HPDE6-E6E7 (cell line): Measurements from ENCODE around the gene BRWD1.

Source experiments
- DNase-seq: peaks from one replicate; pipeline ENCODE4 v3.0.0; 2011; ENCODE audit warnings: missing footprints; ENCODE audit errors: extremely low spot score

Gene BRWD1

DNA sequence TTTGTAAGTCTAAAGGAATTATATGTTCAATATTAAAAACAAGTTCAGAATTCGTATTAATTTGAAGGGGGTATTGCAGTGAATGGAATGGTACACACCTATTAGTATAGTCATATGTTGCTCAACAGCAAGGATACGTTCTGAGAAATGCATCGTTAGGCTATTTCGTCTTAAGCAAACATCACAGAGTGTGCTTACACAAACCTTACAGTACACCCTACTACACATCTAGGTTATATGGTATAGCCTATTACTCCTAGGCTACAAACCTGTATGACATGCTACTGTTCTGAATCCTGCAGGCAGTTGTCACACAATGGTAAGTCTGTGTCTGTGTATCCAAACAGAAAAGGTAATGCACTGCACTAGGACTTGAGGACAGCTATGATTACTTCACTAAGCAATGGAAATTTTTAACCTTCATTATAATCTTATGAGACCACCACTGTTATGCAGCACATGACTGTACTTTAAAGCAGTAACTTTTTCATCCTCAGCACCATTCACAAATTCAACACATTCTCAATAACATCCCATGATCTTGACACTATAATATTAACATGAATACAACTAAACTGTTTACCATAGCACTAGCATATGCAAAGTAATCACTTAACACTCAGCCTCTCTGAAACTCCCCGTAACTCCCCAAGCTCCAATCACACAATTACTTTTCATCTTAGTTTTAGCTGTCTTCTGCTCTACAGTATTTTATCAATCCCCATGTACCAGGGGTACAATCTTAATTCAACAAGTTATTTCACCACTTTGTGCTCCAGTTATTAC is 115.8 kb downstream of the BRWD1 start:
- no peak for DNase-seq

DNA sequence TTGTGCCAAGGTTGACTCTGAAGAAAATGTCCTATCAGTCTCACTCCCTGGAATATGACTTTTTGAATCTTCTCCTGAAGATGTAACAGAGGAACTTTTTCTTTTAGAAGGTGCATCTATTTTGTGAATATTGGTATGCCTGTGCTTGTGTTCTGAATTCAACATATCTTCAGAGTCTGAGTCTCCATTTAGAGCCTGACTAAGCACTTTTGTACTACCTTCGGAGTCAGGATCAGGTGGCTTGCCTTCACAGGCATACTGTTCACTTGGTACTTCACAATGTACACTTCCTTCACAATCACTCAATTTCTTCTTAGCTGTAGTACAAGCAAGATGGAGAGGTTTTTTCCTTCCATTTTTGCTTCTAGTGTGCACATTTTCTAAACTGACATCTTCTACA is 116.6 kb downstream of the BRWD1 start:
- no peak for DNase-seq

DNA sequence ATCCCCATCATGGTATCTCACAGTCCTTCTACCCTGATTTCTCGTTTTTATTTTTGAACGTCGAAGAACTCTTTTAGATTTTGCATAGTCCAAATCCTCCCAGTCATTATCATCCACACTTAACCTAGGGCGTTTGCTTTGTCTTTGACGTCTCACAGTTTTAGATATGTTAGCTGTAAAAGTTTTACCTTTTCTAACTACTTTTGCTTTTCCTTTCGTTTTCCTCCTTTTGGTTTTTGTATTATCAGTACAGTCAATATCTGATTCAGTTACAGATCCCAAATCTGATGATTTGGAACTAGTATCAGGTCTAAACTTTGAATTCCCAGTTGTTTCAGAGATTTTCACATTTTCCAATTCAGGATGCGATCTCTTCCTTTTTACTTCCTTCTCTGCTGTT is 117.1 kb downstream of the BRWD1 start:
- DNase-seq = no peak

DNA sequence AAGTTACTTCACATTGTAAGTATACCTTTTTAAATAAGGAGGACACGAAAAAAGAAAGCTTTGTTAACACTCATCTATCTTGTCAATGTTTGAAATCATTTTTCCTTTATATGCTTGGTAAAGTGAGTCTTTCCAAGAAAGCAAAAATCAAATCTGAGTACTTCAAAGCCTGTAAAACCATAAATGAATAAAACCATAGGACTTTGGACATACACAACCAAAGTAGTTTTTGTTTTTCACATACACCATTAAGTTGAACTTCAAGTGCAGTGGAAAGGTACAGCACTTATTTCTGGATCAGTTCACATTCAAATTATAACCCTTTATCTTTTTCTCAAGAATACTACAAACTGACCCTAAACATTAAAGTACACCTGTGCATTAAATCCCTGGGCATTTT is 120.1 kb downstream of the BRWD1 start:
- no peak for DNase-seq

DNA sequence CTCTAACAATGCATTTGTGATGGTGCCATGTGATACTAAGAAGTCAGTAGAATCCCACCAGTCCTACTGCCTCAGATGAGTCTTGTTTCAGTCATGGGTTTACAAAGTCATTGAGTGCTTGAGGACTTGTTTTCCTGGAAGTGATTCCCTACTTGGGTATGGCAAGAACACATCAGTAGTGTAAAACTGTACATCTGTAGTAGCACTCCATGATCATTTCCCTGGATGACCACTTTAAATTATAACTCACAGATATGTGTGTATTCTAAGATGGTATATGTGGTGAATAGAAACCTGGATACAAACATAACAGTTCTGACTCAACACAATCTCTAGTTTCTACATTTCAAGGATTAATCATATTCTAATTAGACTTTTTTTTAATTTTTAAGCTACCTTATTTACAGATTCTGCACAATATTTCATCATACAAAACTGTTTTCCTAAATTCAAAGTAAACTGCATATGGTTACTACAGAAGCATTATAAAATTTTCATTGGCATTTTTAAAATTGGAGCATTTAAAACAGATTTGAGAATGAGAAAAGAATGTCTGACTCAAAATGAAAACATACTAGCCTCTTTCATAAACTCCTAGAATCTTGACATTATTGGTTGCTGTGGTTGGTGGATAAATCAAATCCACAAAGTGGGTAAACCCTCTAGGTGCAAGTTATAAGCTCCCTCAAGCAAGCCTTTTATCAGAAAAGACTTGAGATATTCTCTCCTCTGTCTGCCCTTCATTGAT is 123.4 kb downstream of the BRWD1 start:
- no peak for DNase-seq

- no peak for DNase-seq
Measured at GRCh38 chr21:39188521-39189139, 124.8 kb downstream of the BRWD1 start.

DNA sequence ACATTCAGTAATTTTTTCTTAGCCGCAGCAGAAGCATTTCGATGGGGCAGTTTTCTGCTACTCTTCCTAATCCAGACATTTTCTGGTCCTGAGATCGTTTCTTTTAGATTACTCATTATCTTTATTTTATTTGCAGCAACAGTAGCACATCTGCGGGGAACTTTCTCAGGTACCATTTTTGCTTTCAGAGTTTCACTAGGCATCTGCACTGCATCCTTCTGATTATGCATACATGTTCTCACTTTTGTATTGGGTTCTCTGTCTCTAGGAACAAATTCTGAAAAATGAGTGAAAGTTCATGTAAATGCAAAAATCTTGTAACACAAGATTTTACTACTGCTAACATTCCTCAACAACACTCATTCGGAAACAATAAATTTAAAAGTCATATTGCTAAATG is 126.3 kb downstream of the BRWD1 start:
- DNase-seq = no peak

GRCh38 chr21:39186676-39187075 is 126.8 kb downstream of the BRWD1 start:
- no peak for DNase-seq

DNA sequence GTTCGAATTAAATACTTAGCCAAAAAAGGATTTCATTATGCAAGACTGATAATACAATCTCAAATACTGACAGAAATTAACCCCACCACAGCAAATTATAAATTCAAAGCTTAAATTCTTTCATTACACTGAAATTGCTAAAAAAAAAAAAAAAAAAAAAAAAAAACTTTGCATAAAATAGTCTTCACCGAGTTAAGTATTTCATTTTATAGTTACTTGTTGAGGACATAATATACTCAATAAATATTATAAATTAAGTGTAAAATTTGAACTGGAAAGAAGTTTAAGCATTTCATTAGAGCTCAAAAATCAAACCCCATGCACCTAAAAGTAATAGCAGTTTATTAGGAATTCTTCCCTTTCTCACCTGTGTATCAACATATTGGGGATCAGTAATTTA is 128.3 kb downstream of the BRWD1 start:
- no peak for DNase-seq

DNA sequence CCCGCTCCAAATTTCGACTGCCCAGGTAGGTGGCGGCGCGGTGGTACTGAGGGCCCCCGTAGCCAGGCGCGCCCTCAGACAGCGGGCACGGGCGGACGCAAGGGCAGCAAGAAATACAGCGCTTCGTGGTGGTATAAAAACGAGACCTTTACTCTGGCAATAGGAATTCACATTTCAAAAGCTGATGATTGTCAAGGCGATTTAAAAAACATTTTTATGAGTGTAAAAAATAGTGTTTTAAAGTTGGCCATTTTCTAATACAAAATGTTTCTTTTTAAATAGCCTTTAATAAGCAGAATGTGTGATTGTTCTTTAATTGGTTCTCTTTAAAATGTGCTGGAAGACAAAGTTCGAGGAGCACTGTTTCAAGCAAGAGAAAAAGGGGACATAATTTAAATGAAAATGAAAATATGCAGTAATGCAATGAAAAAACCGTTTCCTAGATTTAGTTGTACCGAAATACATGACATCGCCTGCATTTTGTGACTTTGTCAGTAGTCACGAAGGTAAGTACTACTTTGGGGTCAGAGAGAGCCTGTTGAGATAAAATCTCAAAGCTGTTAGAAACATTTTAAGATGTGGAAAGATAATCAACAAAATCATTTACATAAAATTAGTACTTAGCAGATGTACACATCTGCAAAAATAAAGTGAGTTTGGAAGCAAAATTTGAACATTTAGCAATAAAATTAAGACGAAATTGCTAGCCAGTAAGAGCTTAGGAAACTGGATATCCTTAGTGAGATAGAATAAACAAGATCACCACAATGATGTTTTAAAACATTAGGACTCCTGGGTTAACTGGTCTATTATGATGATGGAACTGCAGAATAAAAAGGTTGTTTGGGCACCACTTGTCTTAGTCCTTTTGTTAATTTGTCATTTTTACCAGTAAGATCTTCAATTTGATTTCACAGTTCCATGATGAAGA is 129.1 kb downstream of the BRWD1 start:
- no peak for DNase-seq

GRCh38 chr21:39183272-39184049 is 130.0 kb downstream of the BRWD1 start, which contains the start of gene PSMG1:
Gene PSMG1, minus strand, starts transcription at chr21:39183451. Its CDS starts 66 bp downstream, at chr21:39183385.
- DNase-seq = peak; percentile 47

DNA sequence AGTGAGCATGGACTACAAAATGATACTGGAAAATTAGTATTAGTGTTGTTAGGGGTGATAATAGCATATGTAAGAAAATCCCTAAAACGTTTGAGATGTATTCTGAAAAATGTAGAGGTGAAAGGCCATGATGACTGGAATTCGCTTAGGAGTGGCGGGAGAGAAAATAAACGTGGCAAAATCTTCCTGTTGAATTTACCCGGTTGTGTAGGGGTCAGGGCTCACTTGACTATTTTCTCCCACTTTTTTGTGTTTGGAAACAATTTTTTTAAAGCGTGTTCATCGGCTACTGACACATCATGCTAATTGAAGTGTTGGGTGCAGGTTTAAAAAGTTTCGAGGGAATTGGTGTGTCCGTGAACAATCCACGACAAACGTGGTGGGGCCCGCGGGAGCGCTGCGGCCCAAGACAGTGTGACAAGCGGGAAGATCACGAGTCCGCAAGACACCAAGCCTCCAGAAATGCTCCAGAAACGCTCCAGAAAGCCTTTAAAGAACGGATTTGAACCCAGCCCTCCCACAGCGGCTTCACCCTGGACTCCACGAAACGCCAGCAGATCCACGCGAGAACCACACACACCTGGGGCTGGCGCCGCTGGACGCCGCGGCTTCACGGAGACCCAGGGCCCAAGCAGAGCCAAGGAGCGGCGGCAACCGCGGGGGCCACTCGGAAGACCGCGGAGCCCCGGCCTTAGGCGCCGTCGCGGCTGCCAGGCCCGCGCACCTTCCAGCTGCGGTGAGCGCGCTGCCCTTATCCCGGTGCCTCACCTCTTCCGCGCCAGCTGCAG is 130.8 kb downstream of the BRWD1 start:
- DNase-seq = peak; percentile 39

DNA sequence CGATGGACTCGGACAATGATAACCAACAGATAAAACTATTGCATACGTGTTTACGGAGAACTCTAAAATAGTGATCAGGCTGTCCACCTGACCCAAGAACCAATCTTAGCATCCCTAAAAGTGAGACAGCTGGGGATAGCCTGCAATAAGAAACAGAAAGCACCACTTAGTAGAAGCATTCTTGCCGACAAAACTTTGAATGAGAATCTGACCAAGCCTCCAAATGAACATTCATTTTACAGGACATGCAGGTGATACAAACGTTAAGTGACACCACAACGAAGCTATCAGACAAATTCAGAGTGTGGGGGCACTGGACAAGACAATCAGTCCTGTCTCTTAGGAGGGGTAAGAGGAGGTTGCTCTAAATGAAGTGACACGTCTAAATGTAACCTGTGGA is 131.4 kb downstream of the BRWD1 start:
- DNase-seq = no peak

- no peak for DNase-seq
Measured at GRCh38 chr21:39181205-39181818, 132.1 kb downstream of the BRWD1 start.

DNA sequence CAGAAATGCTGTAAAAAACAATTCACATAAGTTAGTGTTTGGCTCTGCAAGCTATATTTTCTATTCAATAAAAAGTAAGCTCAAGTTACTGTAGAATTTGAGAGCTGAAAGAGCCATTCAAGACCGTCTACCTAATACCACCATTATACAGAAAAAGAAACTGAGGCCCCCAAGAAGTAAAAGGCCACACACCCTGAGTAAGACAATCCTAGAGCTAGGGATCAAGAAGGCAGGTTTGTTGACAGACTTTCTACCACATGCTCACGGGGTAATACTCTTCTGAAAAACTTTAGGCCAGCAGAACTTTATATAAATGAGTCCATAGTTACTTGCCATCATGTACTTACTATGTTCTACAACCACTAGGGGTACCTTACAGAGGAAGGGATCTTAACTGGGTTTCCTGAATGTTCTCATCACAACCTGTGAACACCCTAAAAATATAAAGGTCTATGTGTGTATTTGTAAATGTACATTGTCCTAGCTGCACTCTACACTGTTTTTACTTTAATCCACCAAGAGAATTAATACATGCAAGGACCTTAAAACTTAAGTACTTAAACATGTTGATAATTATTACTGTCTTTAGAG is 132.9 kb downstream of the BRWD1 start:
- DNase-seq = no peak

- DNase-seq = no peak
Measured at GRCh38 chr21:39178421-39178820, 135.0 kb downstream of the BRWD1 start.

- DNase-seq = no peak
Measured at GRCh38 chr21:39176271-39176709, 137.1 kb downstream of the BRWD1 start.

DNA sequence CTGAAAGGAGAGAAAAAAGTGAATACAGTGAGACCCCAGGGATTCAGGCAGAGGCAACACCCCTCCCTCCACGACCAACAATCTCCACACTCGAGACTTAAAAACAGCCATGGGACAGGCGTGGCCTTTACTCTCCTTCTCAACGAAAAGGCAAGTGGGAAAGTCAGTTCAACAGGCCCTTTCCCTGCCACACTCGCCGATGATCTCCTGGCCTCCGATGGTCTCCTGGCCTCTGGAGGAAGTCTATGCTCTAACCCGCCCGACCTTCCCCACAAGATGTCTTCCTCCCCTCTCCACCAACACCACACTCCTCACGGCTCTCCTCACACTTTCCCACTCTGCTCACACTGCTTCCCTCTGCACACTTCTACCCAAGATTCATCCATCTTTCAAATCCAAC is 137.8 kb downstream of the BRWD1 start:
- DNase-seq = no peak

GRCh38 chr21:39175154-39175553 is 138.3 kb downstream of the BRWD1 start:
- DNase-seq = no peak
